Suppressor macrophage treated with lipopolysaccharide for 4 hours (primary cell): ENCODE data around the gene AFAP1.

Source experiments
- DNase-seq: peaks from one replicate; pipeline ENCODE4 v3.0.0-alpha.2; 2020

Gene AFAP1

DNA sequence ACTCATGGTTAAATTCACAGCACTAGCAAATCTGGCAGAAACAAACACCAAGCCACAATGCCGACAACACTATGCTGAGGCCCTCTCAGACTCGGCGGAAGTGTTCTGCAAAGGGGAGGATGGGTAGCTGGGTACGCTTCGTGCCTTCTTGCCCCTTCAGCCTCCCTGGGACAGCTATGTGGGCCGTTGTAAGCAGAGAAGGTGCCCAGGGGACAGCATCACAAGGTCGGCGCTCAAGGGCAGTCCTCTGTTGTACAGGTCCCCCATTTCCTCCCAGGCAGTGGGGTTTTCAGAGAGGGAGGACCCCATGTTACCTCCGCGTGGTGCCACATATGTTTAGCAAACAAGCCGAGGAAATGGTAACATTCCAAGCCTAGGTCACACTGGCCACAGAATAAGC, 173.6 kb downstream of the AFAP1 start:
- DNase-seq = no peak

DNA sequence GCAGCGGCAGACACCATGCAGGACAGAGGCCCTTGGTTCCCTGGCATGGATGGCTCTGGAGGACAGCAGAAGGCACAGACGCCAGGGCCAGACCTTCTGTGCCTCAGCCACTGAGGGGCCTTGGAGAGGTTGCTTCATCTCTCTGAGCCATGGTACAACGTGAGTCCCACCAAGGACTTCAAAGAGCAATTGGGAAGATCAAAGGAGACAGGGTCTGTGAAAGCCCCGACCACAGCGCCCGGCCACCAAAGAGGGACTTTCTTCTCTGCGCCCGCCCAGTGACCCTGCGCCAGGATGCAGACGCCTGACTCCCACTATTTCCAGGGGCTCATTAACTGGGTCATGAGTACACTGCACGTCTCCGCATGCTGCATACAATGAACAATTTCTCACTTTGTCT, 174.0 kb downstream of the AFAP1 start:
- DNase-seq = no peak

DNA sequence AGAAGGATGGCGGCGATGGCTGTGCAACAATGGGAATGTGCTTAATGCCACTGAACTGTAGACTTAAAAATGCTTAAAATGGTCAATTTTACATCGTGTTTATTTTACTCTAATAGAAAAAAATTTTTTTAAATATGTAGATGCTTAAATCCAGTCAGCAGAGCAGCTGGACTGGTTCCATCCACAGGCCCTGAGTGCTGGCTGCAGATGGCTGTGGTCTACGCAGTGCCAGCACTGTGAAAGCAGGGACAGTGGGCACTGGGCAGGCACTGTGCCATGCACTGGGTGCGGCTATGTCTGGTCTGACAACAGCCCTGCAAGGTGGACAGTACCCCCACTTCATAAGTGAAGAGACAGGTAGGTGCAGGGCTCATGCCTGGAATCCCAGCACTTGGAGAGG, 175.2 kb downstream of the AFAP1 start:
- no peak for DNase-seq

DNA sequence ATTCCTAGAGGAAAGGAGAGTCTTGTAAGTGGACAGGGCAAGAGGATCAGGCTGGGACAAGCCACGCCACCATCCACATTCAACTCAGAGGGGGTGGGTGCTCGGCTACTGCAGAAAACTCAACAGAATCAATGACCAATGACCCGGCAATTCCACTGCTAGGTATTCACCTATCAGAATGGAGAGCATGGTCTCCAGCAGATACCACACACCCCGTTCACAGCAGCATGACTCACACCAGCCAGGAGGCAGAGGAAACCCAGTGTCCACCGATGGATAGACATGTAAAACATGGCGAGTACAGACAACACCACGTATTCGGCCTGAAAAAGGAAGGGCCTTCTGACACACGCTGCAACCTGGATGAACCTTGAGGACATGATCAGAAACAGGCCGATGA, 175.9 kb downstream of the AFAP1 start:
- DNase-seq = no peak

DNA sequence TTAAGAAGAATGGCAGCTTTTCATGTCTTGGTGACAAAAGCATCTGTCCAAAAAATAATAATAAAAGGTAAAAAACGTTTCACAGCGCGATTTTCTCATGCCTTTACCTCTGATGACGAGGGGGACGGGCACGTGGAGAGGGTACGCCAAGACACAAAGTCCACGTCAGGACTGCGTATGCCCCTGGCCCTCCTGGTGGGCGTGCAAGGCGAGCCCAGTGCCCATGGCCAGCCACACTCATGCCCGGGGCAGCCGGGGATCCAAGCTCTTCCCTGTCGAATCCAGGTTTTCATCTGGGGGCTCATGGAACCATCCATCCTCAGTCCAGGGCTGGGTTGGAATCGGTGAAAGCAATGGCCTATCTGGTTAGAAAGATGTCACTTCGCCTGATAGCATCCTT, 176.6 kb downstream of the AFAP1 start:
- no peak for DNase-seq

DNA sequence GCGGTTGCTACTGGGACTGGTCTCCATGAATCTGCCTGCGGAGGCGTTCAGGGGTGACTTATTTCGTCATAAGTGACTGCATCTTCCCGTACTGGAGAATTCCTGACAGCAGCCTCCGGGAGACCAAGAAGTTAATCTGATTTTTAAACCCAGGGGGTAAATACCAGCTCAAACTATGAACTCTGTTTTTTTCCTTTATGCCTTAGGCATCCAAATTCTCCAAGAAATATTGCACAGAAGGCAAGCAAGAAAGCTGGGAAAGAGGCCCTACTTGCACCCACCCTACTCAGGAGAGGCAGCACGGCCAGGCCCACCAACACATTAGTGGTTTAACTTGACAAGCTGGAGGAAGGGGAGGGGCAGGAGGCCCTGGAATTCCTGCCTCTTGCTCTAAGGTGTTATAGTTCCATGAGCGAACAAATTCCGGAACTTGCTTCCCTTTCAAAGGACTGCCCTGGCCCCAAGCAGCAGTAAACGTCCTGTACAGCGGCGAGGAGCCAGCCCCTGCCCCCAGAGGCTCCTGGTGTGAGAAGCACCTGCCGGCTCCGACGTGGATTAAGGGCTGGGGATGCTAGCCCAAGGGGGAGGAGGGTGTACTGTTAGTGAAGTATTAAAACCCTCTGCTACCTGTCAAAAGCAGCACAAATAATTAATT, 177.2 kb downstream of the AFAP1 start:
- DNase-seq = no peak

DNA sequence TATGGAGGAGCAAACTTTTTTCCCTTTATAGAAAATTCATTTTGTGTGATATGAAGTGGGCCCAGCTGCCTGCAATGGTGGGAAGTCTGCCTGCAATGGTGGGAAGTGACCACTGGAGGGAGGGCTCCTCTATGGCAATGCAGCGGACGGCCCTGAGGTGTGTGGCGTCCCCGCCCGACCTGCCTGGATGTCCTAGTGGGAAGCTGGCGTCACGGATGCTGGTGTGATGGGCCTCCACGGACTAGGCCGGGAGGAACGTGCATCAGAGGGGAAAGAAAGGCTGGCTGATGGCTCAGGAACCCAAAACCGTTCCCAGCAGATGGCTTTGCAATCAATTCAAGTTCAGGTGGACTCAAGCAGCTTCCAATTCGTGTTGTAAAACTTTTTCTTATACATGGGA, 177.9 kb downstream of the AFAP1 start:
- DNase-seq = peak; percentile 66

DNA sequence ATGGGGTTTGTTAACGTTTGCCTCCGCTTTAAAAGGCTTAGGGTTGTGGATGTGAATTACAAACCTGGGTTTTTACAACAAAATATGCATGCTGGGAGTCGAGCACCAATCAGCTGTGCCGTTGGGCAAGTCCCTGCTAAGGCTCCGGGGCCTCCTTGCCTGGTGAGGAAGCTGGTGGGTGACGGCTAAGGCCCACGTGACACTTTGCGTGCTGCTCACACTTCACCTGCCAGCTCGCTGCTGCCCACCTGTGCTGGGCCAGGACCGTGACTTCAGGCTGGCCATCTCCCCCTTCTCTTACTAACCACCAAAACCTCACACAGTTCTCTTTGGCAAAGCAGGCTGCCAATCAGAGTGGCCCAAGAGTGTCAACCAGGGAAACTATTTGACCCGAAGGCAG, 178.3 kb downstream of the AFAP1 start:
- no peak for DNase-seq

DNA sequence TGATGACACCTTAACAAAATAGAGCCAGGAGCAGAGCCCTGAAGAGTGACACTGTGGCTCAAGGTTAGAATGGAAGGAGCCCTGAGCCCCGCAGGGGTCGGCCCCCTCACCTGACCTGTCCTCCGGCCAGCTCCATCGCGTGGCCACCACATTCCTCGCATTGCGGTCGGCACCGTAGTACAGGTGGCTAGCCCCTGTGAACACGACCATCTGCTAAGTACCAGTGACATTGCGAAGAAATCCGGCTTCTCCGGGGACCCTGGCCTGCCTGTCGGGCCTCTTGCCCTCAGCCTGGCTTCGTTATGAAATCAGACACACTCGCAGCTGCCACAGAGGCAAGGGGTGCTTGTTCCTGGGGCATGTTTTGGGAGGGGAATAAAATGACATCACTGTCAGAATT, 179.0 kb downstream of the AFAP1 start:
- no peak for DNase-seq

DNA sequence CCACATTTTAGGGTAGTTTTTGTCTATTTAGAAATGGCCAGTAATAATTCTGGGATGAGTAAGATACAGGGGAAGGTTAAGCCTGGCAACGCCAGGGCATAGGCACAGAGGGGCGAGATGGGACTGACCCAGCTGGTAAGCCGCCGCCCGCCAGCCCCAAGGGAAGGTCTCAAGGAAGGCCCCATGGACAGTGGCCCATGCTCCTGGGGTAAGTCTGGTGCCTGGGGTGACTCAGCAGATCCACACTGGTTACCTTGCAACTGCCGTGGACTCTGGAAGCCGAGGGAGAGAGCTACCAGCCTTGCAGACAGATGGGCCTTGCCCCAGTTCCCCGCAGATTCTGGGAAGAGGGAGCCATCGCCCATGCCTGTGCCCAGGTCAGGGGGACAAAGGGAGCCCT, 179.4 kb downstream of the AFAP1 start:
- DNase-seq = no peak

DNA sequence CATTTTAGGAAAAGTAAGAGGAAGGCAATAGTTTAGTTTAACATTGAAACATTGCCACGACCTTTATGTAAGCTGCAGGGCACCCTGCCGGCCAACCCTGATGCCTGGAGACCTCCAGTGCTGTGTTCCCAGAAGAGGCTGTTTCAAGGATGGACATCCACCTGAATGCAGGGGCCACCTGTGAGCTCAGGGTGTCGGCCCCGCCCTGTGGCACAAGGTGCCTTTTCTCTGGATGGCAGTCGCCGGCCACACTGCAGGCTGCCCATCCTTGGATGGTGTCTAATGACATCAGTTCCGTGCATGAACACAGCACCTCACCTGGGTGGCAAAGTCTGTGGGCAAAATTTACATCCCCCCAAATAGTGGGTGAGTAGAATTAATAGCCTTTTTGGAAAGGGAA, 180.0 kb downstream of the AFAP1 start:
- no peak for DNase-seq

DNA sequence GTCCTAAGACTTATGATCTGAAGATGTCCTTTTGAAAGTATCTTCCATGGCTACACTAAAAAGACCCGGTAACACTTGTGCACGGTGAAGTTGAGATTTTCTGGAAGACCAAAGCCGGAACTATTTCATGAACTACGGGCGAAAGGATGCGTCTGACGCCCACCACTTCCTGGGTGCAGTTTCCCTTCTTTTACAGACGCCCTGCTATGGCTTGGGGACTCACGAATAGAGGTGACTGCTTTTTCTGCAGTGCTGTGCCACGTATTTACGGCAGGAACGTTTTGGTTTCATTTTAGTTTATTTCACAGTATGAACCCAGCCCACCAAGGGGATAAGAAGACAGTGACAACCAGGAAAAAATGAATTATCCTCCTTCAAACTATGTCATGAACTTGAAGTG, 180.4 kb downstream of the AFAP1 start:
- DNase-seq = no peak

DNA sequence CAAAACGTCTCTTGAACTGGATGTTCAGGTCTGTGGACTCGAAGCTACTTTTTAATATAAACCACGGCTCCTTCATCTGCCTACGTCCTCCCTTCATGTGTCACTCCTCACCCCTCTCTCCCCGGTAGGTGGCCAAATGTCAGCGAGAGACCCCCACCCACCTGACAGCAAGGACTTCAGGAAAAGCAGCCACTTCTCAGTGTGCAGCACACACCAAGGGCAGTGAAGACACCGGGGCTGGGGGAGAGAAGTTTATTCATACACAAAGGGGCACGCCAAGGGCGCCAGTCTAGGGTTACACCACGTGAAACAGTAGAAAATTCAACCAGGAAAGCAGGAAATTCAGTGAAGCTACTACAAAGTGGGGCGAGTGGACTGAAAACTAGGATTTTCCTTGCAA, 181.2 kb downstream of the AFAP1 start:
- DNase-seq = no peak

DNA sequence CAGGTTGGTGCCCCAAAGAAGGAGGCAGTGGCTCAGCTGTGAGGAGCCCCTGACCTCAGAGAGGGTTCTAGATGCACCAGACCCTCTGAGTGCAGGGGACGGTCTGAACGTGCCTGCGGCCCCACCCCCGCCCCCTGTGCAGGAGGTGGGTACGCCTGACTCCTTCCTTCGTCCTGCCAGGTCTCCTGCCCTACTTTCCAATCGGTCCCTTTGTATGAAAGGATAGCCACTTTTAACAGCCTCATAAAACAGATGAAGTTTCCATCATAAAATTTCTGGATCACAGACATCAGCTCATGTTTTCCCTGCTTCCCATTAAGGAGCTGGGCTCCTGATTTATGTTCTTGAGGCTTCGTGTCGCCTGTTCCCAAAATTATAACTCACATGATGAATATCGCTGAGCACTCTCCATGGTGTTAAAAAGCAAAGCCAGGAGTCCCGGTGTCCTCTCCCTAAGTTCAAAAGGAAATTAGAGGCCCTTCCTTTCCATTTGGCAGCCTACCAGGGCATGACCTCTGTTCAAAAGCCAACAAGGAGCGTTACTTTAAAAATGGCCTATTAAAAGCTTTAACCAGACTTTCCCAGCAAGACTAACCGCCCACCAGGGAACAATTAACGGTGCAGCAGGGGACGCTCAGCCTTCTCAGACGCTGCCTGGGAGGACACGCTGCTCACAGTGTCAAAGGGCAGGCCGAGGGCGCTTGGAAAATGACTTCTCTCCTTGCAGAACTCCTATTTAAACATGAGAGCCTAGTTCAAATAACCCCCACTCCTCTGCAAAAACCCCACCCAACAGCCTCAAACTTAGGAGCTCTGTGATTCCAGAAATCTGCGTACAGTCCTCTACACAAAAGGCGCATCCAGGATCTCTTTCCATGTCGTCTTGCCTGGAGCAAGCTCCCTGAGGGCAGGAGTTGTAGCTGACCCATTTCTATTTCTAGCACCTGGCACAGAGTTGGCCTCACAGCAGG, 181.9 kb downstream of the AFAP1 start:
- no peak for DNase-seq

DNA sequence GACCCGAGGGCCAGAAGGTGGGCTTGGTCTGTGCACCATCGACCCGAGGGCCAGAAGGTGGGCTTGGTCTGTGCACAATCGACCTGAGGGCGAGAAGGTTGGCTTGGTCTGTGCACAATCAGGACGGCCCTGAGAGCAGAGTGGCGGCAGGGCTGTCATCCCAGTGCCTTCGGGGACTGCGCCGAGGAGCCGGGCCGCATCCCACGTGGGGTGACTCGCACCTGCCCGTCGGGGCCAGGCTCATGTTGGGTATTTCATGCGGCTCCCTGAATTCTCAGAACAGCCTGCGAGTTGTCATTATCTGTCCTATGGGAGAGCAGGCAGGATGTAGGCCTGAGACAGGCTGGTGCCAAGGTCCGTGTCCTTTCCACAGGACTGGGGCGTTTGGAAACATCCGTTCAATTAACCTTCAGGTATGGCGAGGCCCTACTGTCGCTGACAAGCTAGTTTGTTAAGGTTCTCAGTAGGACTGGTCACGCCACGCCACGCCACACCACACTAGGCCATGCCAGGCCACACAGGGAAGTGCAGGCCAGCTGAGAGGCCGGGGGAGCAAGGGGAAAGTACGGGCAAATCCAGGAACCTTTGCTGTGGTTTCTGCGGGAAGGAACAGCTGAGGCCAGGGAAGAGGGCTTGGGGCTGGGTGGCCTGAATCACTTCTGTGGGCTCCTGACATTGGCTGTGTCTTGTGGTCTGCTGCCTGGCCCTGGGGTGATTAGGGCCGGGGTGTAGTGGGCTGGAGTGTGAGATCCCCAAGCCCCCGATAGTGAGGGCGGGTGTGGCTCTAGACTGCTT, 182.9 kb downstream of the AFAP1 start:
- peak; percentile 69 for DNase-seq

DNA sequence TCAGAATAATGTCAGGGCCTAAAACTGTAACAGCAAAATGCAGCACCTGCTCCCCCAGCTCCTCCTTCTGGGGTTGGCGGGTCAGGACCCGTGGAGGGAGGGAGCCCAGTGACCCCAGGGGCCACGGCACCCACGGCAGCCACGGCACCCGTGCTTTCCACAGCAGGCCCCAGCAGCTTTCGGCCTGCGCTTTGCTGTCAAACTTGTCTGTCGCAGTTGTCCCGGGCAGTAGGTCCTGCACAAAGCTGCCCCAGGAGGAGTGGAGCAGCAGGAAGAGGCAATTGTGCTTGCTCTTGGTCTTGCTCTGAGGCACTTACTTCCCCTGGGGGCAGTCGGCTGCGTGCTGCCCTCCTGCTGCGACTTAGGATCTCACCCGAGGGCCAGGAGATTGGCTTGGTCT, 183.6 kb downstream of the AFAP1 start:
- DNase-seq = no peak

DNA sequence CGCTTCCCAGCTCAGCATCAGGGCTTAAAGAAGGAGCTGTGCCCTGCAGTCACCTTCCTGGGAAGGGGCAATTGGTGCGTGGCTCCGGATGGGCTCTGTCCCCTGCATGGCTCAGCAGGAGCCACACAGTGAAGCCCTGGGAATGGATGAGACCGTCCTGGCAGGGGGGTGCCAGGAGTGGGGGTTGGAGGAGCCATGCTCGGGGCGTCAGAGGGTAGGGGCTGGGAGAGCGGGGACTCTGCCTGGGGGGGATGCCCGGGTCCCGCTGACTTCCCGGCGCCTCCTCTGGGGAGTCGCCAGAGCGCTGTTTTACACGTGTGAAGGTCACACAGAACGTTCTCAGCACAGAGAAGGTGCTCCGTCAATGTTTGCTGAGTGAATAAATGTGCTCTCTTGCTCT, 184.1 kb downstream of the AFAP1 start:
- DNase-seq = no peak

DNA sequence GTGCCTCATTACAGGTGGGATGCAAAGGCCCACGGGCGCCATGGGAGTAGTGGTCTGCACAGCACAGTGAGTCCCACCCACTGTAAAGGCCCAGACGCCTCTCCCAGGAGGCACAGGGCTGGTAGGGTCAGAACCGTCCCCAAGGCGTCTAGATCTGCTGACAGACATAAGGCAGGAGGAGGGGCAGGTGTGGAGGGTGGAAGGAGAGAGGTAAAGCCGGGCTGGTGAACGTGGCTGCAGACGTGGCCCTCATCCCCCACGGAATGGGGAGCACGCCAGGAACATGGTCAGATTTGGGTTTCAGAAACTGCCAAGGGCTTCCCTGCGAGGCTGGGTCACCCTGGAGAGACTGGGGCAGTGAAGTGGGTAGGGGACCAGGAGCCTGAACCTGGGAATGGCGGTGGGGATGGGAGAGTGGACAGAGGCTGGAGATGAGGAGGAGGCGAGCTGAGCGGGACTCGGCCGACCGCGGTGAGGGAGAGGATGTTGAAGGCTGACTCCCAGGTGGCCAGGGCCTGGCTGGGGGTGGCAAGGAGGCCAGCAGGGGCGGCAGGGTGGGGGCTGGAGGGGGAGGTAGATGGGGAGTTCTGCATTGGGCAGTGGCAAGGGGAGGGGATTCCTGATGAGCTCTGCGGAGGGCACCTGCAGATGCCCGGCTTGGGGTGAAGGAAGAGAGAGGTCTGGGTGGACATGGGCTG, 184.9 kb downstream of the AFAP1 start:
- no peak for DNase-seq

DNA sequence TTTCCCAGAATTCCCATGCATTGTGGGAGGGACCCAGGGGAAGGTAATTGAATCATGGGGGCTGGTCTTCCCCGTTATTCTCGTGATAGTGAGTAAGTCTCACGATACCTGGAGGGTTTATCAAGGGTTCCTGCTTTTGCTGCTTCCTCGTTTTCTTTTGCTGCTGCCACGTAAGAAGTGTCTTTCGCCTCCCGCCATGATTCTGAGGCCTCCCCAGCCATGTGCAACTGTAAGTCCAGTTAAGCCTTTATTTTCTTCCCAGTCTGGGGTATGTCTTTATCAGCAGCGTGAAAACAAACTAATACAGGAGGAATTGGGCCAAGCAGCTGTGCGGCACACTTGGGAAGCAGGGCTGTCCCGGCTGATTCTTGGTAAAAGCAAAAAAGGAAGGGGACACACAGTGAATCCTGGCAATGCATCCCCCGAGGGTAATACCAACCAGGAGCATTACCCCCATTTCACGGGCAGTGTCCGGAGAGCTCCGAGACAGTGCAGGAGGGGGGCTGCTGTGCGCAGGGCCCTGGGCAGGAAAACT, 185.7 kb downstream of the AFAP1 start:
- no peak for DNase-seq

DNA sequence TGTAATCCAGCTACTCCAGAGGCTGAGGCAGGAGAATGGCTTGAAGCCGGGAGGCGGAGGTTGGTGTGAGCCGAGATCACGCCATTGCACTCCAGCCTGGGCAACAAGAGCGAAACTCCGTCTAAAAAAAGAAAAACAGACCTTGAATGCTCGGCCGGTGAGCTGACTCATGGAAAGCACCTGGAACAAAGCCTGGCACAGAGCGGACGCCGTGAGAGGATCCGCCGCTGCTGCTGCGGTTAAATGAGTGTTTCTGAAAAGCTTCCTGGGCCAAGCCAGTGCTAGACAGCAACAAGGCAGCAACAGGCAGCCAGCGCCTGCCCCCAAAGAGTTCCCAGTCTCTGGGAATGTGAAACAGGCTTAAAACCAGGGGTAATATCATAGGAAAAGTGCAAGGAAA, 186.4 kb downstream of the AFAP1 start:
- no peak for DNase-seq

DNA sequence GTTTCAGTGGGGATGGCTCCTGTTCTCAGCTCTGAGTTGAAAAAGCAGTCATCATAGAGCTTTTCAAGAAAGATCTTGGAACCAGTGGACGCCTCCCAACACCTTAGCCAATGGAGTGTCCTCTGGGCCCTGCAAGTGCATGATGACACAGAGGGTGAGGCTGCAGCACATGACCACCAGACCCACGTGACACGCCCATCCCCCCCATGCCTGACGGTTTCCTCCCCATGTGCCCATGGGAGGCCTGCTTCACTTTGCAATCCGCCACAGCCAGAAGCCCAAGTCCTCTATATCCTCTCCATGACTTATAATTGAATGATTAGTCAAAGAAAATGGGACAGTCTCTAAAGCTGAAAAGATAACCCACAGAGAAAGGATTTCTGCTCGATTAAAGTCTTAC, 187.0 kb downstream of the AFAP1 start:
- DNase-seq = no peak

DNA sequence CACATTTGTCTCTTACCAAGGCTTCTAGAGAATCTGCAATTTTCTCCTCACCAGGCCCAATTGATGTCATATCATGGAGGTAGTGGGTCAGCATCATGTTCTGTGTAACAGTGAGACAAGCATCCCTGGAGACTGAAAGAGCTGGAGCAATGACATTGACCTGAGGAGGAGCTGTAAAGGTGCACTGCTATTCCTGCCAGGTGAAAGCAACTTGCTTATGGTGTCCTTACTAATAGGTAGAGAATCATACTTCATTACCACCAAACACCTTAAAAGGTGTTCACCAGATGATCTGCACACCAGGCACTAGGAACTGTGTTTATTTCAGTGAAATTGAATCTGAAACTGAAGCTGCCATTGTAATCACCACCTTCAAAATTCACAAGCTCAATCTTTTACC, 188.7 kb downstream of the AFAP1 start:
- DNase-seq = no peak

DNA sequence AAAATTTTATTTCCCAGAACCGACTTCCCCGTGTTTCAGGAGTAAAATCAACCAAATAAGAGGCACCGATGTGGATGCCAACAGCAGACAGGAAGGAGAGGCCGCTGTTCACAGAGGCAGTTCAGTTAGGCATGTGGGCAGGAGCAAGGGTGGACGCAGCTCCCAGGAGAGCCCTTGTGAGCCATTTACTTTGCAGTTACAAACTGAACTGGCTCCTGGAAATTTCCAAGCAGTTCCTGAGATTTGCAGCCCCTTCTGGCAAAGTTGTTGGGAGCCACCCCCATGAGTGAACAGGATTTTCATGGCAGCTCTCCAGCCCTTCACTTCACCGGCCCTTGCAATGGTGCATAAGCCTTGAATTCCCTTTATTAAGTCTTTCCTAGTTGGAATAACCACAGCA, 189.1 kb downstream of the AFAP1 start:
- DNase-seq = no peak
